ENCODE measurements around the gene KIAA1217.

Gene KIAA1217

GRCh38 chr10:24193330-24193729 is 15.6 kb upstream of the KIAA1217 start:
- Histone ChIP-seq H3K36me3 (ENCODE audit: insufficient read depth) (no peaks in the 10 kb centered on the region), H3K4me1 (ENCODE audit: low read depth, poor library complexity, severe bottlenecking) (no peaks in the 10 kb centered on the region)
- no peak for TF ChIP-seq CTCF (conservative IDR thresholded peaks at IDR 0.05; ENCODE audit: low read depth, low read length)

GRCh38 chr10:24197263-24197662 is 11.7 kb upstream of the KIAA1217 start:
- no peaks in the 10 kb centered on the region for H3K27me3 ChIP-seq (ENCODE audit: insufficient read depth, low read depth)
- no peak for TF ChIP-seq CTCF (conservative IDR thresholded peaks at IDR 0.05; ENCODE audit: low read depth, low read length)
- no peaks in the 10 kb centered on the region for H3K79me2 ChIP-seq (ENCODE audit: insufficient read depth, low read depth)
- no peak overlapping the region for H2AFZ ChIP-seq (ENCODE audit: low read depth)
- no peak overlapping the region for H3K4me2 ChIP-seq
- H3K9ac ChIP-seq, result no peak overlapping the region
- H3K27ac ChIP-seq, result no peak overlapping the region
- no peaks in the 10 kb centered on the region for H3K4me1 ChIP-seq (ENCODE audit: low read depth, poor library complexity, severe bottlenecking)
- no peak overlapping the region for H3K4me3 ChIP-seq (IDR thresholded peaks at IDR 0.05; ENCODE audit: insufficient read depth, low read depth, low read length)
- no peaks in the 10 kb centered on the region for H3K36me3 ChIP-seq (ENCODE audit: insufficient read depth)
- H4K20me1 ChIP-seq (ENCODE audit: insufficient read depth), result no peaks in the 10 kb centered on the region

More at GRCh38 chr10:24193330-24193729, 15.6 kb upstream of the KIAA1217 start:
- no peak overlapping the region for H3K27ac ChIP-seq
- H3K79me2 ChIP-seq (ENCODE audit: insufficient read depth, low read depth), result no peaks in the 10 kb centered on the region
- H3K4me2 ChIP-seq, result no peak overlapping the region
- no peaks in the 10 kb centered on the region for H3K27me3 ChIP-seq (ENCODE audit: insufficient read depth, low read depth)
- H3K4me3 ChIP-seq (IDR thresholded peaks at IDR 0.05; ENCODE audit: insufficient read depth, low read depth, low read length), result no peak overlapping the region
- H4K20me1 ChIP-seq (ENCODE audit: insufficient read depth), result no peaks in the 10 kb centered on the region
- no peak overlapping the region for H2AFZ ChIP-seq (ENCODE audit: low read depth)
- H3K9ac ChIP-seq, result no peak overlapping the region

- no peak overlapping the region for H3K9ac ChIP-seq
- no peak overlapping the region for H3K4me3 ChIP-seq (IDR thresholded peaks at IDR 0.05; ENCODE audit: insufficient read depth, low read depth, low read length)
- H3K4me1 ChIP-seq (ENCODE audit: low read depth, poor library complexity, severe bottlenecking), result no peaks in the 10 kb centered on the region
- H3K27ac ChIP-seq, result no peak overlapping the region
- no peak overlapping the region for H3K4me2 ChIP-seq
- no peaks in the 10 kb centered on the region for H3K79me2 ChIP-seq (ENCODE audit: insufficient read depth, low read depth)
- H3K27me3 ChIP-seq (ENCODE audit: insufficient read depth, low read depth), result no peaks in the 10 kb centered on the region
- H2AFZ ChIP-seq (ENCODE audit: low read depth), result no peak overlapping the region
- no peaks in the 10 kb centered on the region for H3K36me3 ChIP-seq (ENCODE audit: insufficient read depth)
- no peak for TF ChIP-seq CTCF (conservative IDR thresholded peaks at IDR 0.05; ENCODE audit: low read depth, low read length)
- H4K20me1 ChIP-seq (ENCODE audit: insufficient read depth), result no peaks in the 10 kb centered on the region
These were observed 7.3 kb upstream of the KIAA1217 start for GRCh38 chr10:24201503-24202180.

GRCh38 chr10:24202181-24202570 is 6.8 kb upstream of the KIAA1217 start:
- H3K79me2 ChIP-seq (ENCODE audit: insufficient read depth, low read depth), result no peaks in the 10 kb centered on the region
- no peak overlapping the region for H2AFZ ChIP-seq (ENCODE audit: low read depth)
- no peak overlapping the region for H3K4me3 ChIP-seq (IDR thresholded peaks at IDR 0.05; ENCODE audit: insufficient read depth, low read depth, low read length)
- no peak overlapping the region for H3K27ac ChIP-seq
- no peak for TF ChIP-seq CTCF (conservative IDR thresholded peaks at IDR 0.05; ENCODE audit: low read depth, low read length)
- H3K9ac ChIP-seq, result no peak overlapping the region
- H3K36me3 ChIP-seq (ENCODE audit: insufficient read depth), result no peaks in the 10 kb centered on the region
- no peaks in the 10 kb centered on the region for H3K27me3 ChIP-seq (ENCODE audit: insufficient read depth, low read depth)
- H3K4me1 ChIP-seq (ENCODE audit: low read depth, poor library complexity, severe bottlenecking), result no peaks in the 10 kb centered on the region
- H3K4me2 ChIP-seq, result no peak overlapping the region
- no peaks in the 10 kb centered on the region for H4K20me1 ChIP-seq (ENCODE audit: insufficient read depth)

Measured in KMS-11 (cell line).